Endothelial cell of umbilical vein (primary cell): ENCODE results near the gene SP2.

Source experiments
- CTCF ChIP-seq, 2 donors: IDR thresholded peaks; 1 replicate in 1 of 2; 2 replicates in 1 of 2; pipeline ENCODE4 v1.5.1; 2011; ENCODE audit warnings: low read length in 2 of 2, mild to moderate bottlenecking in 2 of 2, moderate library complexity in 2 of 2, control low read depth in 1 of 2, inconsistent platforms in 1 of 2, low read depth in 1 of 2; ENCODE audit not compliant: insufficient read depth in 1 of 2; ENCODE audit errors: extremely low read depth in 1 of 2
- EZH2 ChIP-seq: IDR thresholded peaks from 2 replicates; pipeline ENCODE4 v1.6.1; 2012; ENCODE audit warnings: borderline replicate concordance, low read depth, mild to moderate bottlenecking, moderate library complexity, low read length, inconsistent platforms; ENCODE audit not compliant: severe bottlenecking
- FOS ChIP-seq: IDR thresholded peaks from 2 replicates; pipeline ENCODE4 v1.6.1; 2011; ENCODE audit warnings: mild to moderate bottlenecking, low read length, moderate library complexity, borderline replicate concordance; ENCODE audit not compliant: insufficient read depth
- GATA2 ChIP-seq: IDR thresholded peaks from 2 replicates; pipeline ENCODE4 v1.7.0; 2011; ENCODE audit warnings: low read depth, mild to moderate bottlenecking, moderate library complexity, mixed read lengths, low read length; ENCODE audit not compliant: insufficient read length, insufficient read depth
- JUN ChIP-seq: IDR thresholded peaks from 2 replicates; pipeline ENCODE4 v1.6.1; 2011; ENCODE audit warnings: borderline replicate concordance, low read depth; ENCODE audit not compliant: insufficient read length, insufficient read depth
- MAX ChIP-seq: IDR thresholded peaks from 2 replicates; pipeline ENCODE4 v1.6.1; 2011; ENCODE audit not compliant: insufficient read depth, insufficient read length
- POLR2A ChIP-seq: IDR thresholded peaks from 2 replicates; pipeline ENCODE4 v1.6.1; 2012; ENCODE audit warnings: low read depth, mild to moderate bottlenecking, control low read depth, low read length
- POLR2AphosphoS5 ChIP-seq: IDR thresholded peaks from 2 replicates; pipeline ENCODE4 v1.6.1; 2012; ENCODE audit warnings: low read depth, mild to moderate bottlenecking, control low read depth, low read length, moderate library complexity; ENCODE audit not compliant: insufficient read depth

- TF ChIP-seq POLR2AphosphoS5 (no peak), JUN (no peak), EZH2 (no peak), CTCF (IDR thresholded peaks at IDR 0.05; ENCODE audit: extremely low read depth in 1 of 2, insufficient read depth in 1 of 2, low read depth in 1 of 2, low read length in 2 of 2) (no peak), POLR2A (no peak), GATA2 (no peak), MAX (no peak), FOS (no peak)
Observed at GRCh38 chr17:47961406-47961805, 65.4 kb downstream of the SP2 start.
